HG02642 (cell line): ENCODE results near the gene NBAS.
A peak's percentile ranks its signal among the peaks of the same experiment; 100 is the strongest.

Experiments
- ATAC-seq: cut with Tn5 transposase; IDR thresholded peaks from one replicate; pipeline ENCODE4 v1.9.1; 2021; ENCODE audit warnings: mild to moderate bottlenecking; ENCODE audit not compliant: unreplicated experiment, poor library complexity

The NBAS gene

DNA sequence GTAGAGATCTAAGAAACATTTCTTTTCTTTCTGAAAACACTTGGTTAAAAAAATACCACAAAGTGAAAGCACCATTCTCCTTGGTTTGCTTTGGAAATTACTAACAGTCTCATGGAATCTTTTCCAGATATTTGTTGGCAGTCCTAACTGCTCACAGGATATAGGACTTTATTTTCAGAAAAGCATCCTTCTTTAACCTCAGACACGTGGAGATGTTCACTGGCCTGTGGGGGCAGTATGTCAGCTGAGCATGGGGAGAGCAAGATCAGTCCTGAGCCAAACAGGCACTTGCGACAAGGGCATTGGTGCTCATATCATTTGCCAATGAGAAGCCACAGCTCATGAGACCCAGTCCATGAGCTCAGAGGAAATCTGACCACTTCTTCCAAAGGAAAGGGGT lies 371.9 kb downstream of the NBAS start:
- no peak for ATAC-seq

- no peak for ATAC-seq
Measured at GRCh38 chr2:15187702-15188101, 373.4 kb downstream of the NBAS start.

DNA sequence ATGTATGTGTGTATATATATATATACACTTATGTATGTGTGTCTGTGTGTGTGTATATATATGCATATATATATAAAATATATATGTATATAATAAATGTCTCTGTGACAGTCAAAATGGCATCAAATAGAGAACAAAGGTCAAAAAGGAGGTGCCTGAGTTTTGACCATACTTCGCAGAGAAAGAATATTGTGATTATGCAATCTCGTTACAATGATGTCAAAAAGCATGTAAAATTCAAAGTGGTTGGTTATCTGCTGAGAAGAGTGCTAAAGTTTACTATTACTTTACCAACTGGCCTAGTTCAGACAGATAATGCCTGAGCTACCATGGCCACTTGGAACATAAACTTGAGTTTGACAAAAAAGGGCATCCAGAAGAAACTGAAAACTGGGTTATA lies 375.0 kb downstream of the NBAS start:
- ATAC-seq, result no peak

DNA sequence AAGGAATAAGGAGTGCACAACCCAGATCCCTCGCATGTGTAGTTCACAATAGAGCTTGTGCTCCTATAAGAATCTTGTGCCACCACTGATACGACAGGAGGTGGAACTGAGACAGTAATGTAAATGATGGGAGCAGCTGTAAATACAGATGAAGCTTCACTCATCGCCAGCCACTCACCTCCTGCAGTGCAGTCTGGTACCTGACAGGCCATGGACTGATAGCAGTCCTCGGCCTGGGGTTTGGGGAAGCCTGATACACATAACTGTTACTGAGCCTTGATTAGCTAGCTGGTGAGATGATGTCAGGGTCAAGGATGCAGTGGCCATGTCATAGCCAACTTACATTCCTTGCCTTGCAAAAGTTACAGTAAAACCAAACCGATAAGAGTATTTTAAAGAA lies 376.6 kb downstream of the NBAS start:
- no peak for ATAC-seq

GRCh38 chr2:15182275-15182674 lies 378.9 kb downstream of the NBAS start:
- ATAC-seq, result no peak

DNA sequence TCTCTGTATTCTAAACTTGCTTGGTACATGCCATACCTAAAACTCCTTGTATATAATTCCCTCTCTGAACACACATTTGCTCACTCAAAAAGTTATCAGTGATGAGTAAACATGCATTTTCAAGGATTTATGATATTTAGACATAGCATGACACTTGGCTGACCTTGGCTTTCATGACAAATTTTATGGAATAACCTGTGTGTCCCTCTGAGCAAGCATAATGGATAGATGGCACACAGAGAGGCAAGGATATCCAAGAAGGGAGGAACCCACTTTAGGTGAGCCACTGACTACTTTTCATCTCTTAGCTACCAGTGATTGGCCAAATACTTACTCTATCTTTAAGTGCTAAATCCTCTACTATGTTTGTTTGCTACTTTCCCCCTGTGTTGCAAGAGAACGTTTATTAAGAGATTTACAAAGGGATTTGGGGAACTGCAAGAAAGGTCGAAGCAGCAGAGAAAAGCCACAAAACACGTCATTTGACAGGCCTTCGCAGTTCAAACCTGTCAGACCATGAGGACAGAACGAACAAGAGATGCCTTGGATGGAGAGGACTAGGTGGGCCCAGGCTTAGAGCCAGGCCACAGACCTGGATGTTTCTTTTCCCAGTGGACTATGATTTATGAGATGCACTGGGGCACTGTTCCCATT lies 379.9 kb downstream of the NBAS start:
- ATAC-seq, result no peak

DNA sequence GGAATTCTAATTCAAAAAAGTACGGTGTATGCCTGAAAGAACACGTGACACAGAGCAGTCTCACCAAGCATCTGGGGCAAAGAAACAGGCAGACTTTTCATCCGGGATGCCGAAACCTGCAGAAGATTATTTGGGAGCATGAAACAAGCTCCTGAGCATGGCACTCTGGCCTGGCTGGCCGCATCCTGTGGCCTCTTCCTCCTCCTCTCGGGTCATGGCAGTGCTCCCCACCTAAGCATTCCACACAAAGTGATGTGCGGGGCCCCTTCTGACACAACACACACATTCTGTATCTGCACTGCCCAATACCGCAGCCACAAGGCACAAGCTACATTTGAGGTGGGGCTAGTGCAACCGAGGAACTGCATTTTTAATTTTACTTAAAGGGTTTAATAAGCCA lies 380.8 kb downstream of the NBAS start:
- no peak for ATAC-seq

DNA sequence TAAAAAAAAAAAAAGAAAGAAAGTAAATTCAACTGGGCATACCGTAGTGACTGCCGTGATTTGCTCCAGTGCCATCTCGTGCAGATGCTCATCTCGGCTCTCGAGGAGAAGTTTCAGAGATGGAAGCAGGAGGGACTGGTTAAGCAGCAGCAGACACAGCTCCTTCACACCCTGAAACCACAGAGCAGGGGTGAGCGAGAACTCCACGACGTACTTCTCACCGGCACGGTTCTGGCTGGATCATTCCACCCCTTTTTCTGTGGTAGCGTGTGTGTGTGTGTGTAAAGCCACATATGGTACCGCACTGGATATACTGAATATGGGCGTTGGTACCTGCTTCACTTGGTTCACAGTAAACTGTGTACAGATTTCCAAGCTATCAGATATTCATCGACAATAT lies 382.2 kb downstream of the NBAS start:
- ATAC-seq, result no peak

- ATAC-seq, result peak; percentile 98
Measured at GRCh38 chr2:15177103-15177502, 384.0 kb downstream of the NBAS start.

DNA sequence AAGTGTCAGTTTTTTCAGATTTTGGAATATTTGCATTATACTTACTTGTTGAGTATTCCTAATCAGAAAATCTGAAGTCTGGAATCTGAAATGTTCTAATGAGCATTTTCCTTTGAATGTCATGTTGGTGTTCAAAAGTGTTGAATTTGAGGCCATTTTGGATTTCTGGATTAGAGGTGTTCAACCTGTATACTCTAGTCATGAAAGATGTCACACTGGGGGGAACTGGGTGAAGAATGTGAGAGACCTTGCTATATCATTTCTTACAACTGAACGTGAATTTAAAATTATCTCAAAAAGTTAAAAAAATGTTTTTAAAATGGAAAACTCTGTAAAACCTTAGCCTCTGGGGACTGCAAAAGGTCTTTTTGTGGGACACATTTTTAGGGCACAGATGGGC lies 384.5 kb downstream of the NBAS start:
- ATAC-seq, result no peak

DNA sequence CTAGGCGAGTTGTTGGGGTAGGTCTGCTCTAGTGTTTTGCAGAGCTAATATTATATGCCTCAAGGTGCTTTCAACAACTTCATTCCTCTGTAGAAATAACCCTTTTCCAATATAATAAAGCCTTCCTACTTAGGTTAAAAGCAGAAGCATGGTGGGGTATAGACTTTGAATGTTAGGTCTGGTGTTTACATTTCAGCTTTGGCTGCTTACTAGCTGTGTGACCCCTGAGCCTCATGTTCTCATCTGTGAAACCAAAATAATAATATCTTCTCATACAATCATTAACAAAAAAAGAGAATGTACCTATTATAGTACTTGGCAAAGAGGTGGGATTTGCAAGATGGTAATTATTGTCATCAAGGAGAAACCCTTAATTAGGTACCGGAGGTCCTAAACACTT lies 386.6 kb downstream of the NBAS start:
- ATAC-seq, result no peak

GRCh38 chr2:15173501-15173900 lies 387.6 kb downstream of the NBAS start:
- no peak for ATAC-seq

GRCh38 chr2:15172825-15173224 lies 388.3 kb downstream of the NBAS start:
- ATAC-seq, result no peak

DNA sequence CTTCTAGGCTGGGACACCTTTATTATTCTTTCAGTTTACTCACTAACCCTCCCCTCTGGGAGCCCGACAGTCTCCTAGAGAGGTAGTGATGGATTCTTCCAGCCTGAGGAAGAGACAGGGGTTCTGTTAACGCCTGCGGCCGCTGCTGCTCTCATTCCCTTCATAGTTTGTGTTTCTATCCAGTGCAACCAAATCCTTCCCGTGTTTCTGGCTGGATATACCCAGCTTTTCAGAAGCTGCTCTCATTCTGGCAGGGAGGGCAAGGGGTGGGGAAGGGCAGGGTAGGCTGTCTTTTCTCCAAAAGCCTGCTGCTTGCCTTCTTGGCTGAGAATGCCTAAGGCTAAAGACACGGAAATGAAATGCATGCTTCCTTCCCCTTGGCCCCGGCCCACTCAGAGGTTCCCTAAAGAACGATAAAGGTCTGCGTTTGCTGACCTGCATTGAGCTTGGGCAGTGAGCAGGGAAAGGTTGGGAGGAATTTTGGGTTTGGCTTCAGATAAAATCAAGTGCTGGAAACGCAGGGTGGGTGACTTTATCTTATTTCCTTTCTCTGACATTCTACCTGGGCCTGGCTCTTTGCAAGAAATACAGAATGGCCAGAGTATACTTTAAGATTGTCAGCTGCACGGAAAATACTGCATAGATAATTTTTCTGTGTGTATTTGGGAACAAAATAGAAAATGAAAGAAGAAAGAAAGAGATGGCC lies 390.9 kb downstream of the NBAS start:
- no peak for ATAC-seq

DNA sequence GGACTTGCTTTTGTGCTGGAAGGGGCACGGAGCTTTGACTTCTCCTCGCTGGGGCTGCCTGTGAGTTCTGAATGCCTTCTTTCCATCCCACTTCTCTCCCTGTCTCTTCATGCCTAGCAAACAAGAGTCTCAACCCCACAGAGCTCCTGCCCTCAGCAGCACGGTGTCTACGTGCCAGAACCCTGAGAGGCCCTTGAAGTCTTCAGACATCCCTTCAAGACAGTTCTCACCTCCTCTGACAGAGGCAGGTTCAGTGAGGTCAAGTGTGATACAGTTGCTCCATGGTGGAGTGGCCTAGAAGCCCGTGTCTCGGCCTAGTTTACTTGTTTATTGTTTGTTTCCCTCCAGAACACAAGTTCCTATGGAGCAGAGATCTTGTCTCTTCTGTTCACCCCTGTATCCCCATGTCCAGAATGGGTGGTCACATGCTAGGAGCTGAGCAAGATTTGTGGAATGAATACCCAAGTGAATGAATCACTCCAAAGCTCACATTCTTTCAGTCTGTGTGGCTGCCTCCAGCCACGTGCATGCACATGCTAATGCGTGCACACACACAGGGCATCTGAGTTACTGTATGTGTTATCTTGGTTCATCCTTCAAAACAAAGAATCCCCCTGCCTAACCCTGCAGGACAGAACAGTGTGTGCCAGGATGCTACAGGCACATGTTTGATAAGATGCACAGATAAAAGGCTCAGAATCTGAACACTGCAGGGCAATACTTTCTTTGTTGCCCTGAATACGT lies 391.6 kb downstream of the NBAS start:
- no peak for ATAC-seq

- ATAC-seq, result no peak
Measured at GRCh38 chr2:15168116-15168515, 393.0 kb downstream of the NBAS start.

GRCh38 chr2:15166878-15167277 lies 394.3 kb downstream of the NBAS start:
- ATAC-seq, result no peak

GRCh38 chr2:15163326-15163725 lies 397.8 kb downstream of the NBAS start:
- ATAC-seq, result no peak

GRCh38 chr2:15162620-15163019 lies 398.5 kb downstream of the NBAS start:
- ATAC-seq, result no peak

- ATAC-seq, result no peak
Measured at GRCh38 chr2:15160201-15160991, 400.7 kb downstream of the NBAS start.

GRCh38 chr2:15159751-15160177 lies 401.4 kb downstream of the NBAS start:
- ATAC-seq, result no peak
